Suprapubic skin (tissue), 4 donors: ENCODE results near the gene ABHD1. TPM values are rescaled to one million over a fixed set of nuclear protein-coding genes. Genes with fewer than 3 reads are reported as not detected.

Experiments
- DNase-seq, 2 donors: peaks; one replicate each; pipeline ENCODE4 v3.0.0-alpha.2; 2019; ENCODE audit warnings: low spot score in 2 of 2
- H3K27ac ChIP-seq: fragments of 200-600 bp; sonication (generic); one replicate; pipeline ENCODE4 v1.5.1; 2019
- H3K27me3 ChIP-seq: fragments of 200-600 bp; sonication (generic); one replicate; pipeline ENCODE4 v1.5.1; 2019
- H3K36me3 ChIP-seq: fragments of 200-600 bp; sonication (generic); one replicate; pipeline ENCODE4 v1.5.1; 2019
- H3K4me1 ChIP-seq: fragments of 200-600 bp; sonication (generic); one replicate; pipeline ENCODE4 v1.5.1; 2019
- H3K4me3 ChIP-seq: fragments of 200-600 bp; sonication (generic); one replicate; pipeline ENCODE4 v1.5.1; 2019; ENCODE audit warnings: mild to moderate bottlenecking
- H3K9me3 ChIP-seq: fragments of 200-600 bp; sonication (generic); one replicate; pipeline ENCODE4 v1.5.1; 2019
- CTCF ChIP-seq, 2 donors: fragments of 200-600 bp in 1 of 2; fragments of 450-650 bp in 1 of 2; sonication (generic) in 1 of 2; IDR thresholded peaks; one replicate each; pipeline ENCODE4 v1.5.1; 2016 to 2019; ENCODE audit warnings: antibody characterized with exemption in 2 of 2, mild to moderate bottlenecking in 1 of 2, moderate library complexity in 1 of 2
- EP300 ChIP-seq: sonication (generic); formaldehyde crosslinking; IDR thresholded peaks from one replicate; pipeline ENCODE4 v1.6.1; 2017; ENCODE audit warnings: antibody characterized with exemption
- POLR2A ChIP-seq, 2 donors: fragments of 450-650 bp; IDR thresholded peaks; one replicate each; pipeline ENCODE4 v1.6.1; 2017; ENCODE audit warnings: antibody characterized with exemption in 2 of 2, mild to moderate bottlenecking in 2 of 2, moderate library complexity in 2 of 2
- POLR2AphosphoS5 ChIP-seq, 3 donors: sonication (generic); formaldehyde crosslinking; IDR thresholded peaks; one replicate each; pipeline ENCODE4 v1.6.1; 2017; ENCODE audit warnings: antibody characterized with exemption in 3 of 3
- WGBS: methylation state at CpG from one replicate; pipeline ENCODE4 v1.1.5; 2018; 5-methylcytosine and 5-hydroxymethylcytosine counted together
- total RNA-seq, 4 donors: library from RNA; depleted of rRNA; stranded (reverse); fragments of >200 nt; gene quantifications; one replicate each; pipeline ENCODE4 v1.1.0, GENCODE V29; 2016

ABHD1 gene
- total RNA-seq, 4 donors from 2014 or later: not detected

- TF ChIP-seq EP300 (no peak), CTCF (IDR thresholded peaks at IDR 0.05) (no peak), POLR2AphosphoS5 (IDR thresholded peaks at IDR 0.05) (no peak), POLR2A (IDR thresholded peaks at IDR 0.05) (no peak)
- no peak overlapping the region for H3K4me3 ChIP-seq
- H3K4me1 ChIP-seq: no peaks in the 10 kb centered on the region
- 85% methylated on average over 15 of the region's 15 CpGs for WGBS
- no peak overlapping the region for H3K27ac ChIP-seq
- DNase-seq: peak in 1 of 2 donors; percentile 27
- no peaks in the 10 kb centered on the region for H3K27me3 ChIP-seq
- no peaks in the 10 kb centered on the region for H3K36me3 ChIP-seq
- no peaks in the 10 kb centered on the region for H3K9me3 ChIP-seq
Measured at GRCh38 chr2:27162151-27163121, 38.8 kb downstream of the ABHD1 start.

- H3K9me3 ChIP-seq: no peaks in the 10 kb centered on the region
- TF ChIP-seq CTCF (IDR thresholded peaks at IDR 0.05) (no peak), POLR2A (IDR thresholded peaks at IDR 0.05) (no peak), EP300 (no peak), POLR2AphosphoS5 (IDR thresholded peaks at IDR 0.05) (no peak)
- H3K36me3 ChIP-seq: no peaks in the 10 kb centered on the region
- H3K4me3 ChIP-seq: no peak overlapping the region
- H3K27ac ChIP-seq: no peak overlapping the region
- WGBS: 82% methylated on average over 8 of the region's 8 CpGs
- peak in 1 of 2 donors; percentile 49 for DNase-seq
- peaks cover 2% of the 10 kb centered on the region for H3K4me1 ChIP-seq
- H3K27me3 ChIP-seq: no peaks in the 10 kb centered on the region
Measured at GRCh38 chr2:27164960-27165763, 41.5 kb downstream of the ABHD1 start.

- H3K27ac ChIP-seq: no peak overlapping the region
- TF ChIP-seq POLR2AphosphoS5 (IDR thresholded peaks at IDR 0.05) (no peak), CTCF (IDR thresholded peaks at IDR 0.05) (no peak), POLR2A (IDR thresholded peaks at IDR 0.05) (no peak), EP300 (no peak)
- H3K4me1 ChIP-seq: peaks cover 3% of the 10 kb centered on the region
- WGBS: 76% methylated on average over 6 of the region's 6 CpGs
- H3K27me3 ChIP-seq: peaks cover 15% of the 10 kb centered on the region
- no peak for DNase-seq
- H3K9me3 ChIP-seq: no peaks in the 10 kb centered on the region
- no peaks in the 10 kb centered on the region for H3K36me3 ChIP-seq
- H3K4me3 ChIP-seq: no peak overlapping the region
Measured at GRCh38 chr2:27170581-27171337, 47.1 kb downstream of the ABHD1 start.

- peak in 1 of 2 donors; percentile 5 for DNase-seq
- Histone ChIP-seq H3K4me1 (peaks cover 3% of the 10 kb centered on the region), H3K9me3 (no peaks in the 10 kb centered on the region), H3K36me3 (no peaks in the 10 kb centered on the region), H3K27ac (no peak overlapping the region), H3K4me3 (no peak overlapping the region), H3K27me3 (peaks cover 15% of the 10 kb centered on the region)
- TF ChIP-seq EP300 (no peak), POLR2AphosphoS5 (IDR thresholded peaks at IDR 0.05) (no peak), CTCF (IDR thresholded peaks at IDR 0.05) (no peak), POLR2A (IDR thresholded peaks at IDR 0.05) (no peak)
- 54% methylated on average over 8 of the region's 8 CpGs for WGBS
Measured at GRCh38 chr2:27171351-27171848, 47.8 kb downstream of the ABHD1 start.
